ENCODE measurements around the gene C1orf116.

Gene C1orf116

GRCh38 chr1:206987873-206988272 lies 44.7 kb downstream of the C1orf116 start:
- no peak for DNase-seq (ENCODE audit: low spot score)

- DNase-seq (ENCODE audit: low spot score): no peak
Measured at GRCh38 chr1:206986885-206987284, 45.7 kb downstream of the C1orf116 start.

GRCh38 chr1:206986402-206986801 lies 46.2 kb downstream of the C1orf116 start:
- DNase-seq (ENCODE audit: low spot score): no peak

- no peak for DNase-seq (ENCODE audit: low spot score)
Measured at GRCh38 chr1:206985162-206985749, 47.3 kb downstream of the C1orf116 start.

- DNase-seq (ENCODE audit: low spot score): peak; percentile 70
Measured at GRCh38 chr1:206982216-206982615, 50.3 kb downstream of the C1orf116 start.

- no peak for DNase-seq (ENCODE audit: low spot score)
Measured at GRCh38 chr1:206979379-206980043, 53.0 kb downstream of the C1orf116 start.

GRCh38 chr1:206978259-206978658 lies 54.3 kb downstream of the C1orf116 start:
- no peak for DNase-seq (ENCODE audit: low spot score)

GRCh38 chr1:206975306-206975705 lies 57.2 kb downstream of the C1orf116 start:
- no peak for DNase-seq (ENCODE audit: low spot score)

GRCh38 chr1:206974140-206974539 lies 58.4 kb downstream of the C1orf116 start:
- no peak for DNase-seq (ENCODE audit: low spot score)

- DNase-seq (ENCODE audit: low spot score): no peak
Measured at GRCh38 chr1:206972728-206973127, 59.8 kb downstream of the C1orf116 start.

- DNase-seq (ENCODE audit: low spot score): peak; percentile 26
Measured at GRCh38 chr1:206971029-206971655, 61.4 kb downstream of the C1orf116 start.

- DNase-seq (ENCODE audit: low spot score): no peak
Measured at GRCh38 chr1:206970446-206970845, 62.1 kb downstream of the C1orf116 start, which contains the start of gene FCAMR. TSS of gene FCAMR (minus strand) at chr1:206970460. CDS start at chr1:206970125, 335 bp downstream.

GRCh38 chr1:206969090-206969489 lies 63.5 kb downstream of the C1orf116 start:
- DNase-seq (ENCODE audit: low spot score): no peak

All from globus pallidus (tissue), 1 donor.